HG02884 (cell line): ENCODE data around the gene DBNL.

Experiments
- ATAC-seq: cut with Tn5 transposase; IDR thresholded peaks from one replicate; pipeline ENCODE4 v1.9.1; 2021; ENCODE audit warnings: mild to moderate bottlenecking, moderate library complexity; ENCODE audit not compliant: unreplicated experiment

The DBNL gene

GRCh38 chr7:44097064-44097932 is 52.8 kb downstream of the DBNL start:
- peak; percentile 62 for ATAC-seq

DNA sequence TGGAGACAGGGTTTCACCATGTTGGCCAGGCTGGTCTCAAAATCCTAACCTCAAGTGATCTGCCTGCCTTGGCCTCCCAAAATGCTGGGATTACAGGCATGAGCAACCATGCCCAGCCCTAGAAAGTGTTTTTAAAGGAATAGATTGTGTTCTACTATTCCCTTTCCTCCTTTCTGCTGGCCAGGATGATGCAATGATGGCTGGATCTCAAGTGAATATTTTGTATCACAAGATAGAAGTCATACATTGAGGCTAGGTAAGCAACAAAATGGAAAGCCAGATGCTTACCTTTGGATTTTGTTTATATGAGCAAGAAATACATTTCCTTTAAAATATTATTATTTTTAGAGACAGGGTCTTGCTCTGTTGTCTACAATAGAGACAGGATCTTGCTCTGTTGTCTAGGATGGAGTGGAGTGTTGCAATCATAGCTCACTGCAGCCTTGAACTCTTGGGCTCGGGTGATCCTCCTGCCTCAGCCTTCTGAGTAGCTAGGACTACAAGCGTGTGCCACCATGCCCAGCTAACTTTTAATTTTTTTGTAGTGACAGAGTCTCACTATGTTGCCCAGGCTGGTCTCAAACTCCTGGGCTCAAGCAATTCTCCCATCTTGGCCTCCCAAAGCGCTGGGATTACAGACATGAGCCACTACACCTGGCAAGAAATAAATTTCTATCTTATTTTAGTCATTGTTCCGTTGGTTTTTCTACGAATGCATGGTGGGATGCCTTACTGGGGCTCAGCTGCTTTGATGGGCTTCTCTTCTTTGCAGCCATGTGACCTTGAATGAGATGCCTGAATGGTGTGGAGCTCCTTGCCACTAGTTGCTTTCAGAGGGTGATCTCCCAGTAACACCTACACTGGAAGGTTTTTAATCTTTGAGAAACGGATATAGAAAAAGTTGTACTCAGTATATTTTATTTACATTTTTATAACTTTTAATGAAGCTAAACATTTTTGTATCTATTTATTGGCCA is 53.9 kb downstream of the DBNL start:
- ATAC-seq: no peak

DNA sequence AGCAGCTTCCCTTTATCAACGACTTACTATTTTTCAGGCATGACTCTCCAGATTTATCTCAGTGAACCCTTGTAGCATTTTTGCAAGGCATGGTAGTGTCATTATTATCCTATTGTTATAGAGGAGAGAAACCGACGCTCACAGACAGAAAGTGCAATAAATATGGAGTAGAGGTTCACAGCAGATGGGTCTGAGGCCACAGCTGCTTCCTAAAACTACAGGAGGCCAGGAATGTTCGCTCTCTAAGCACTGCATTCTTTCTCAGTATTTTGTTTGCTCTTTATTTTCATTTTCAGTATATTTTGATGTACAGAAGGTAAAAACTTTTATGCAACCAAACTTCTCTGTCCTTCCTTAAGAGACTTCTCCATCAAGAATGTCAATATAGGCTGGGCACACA is 55.2 kb downstream of the DBNL start:
- no peak for ATAC-seq

DNA sequence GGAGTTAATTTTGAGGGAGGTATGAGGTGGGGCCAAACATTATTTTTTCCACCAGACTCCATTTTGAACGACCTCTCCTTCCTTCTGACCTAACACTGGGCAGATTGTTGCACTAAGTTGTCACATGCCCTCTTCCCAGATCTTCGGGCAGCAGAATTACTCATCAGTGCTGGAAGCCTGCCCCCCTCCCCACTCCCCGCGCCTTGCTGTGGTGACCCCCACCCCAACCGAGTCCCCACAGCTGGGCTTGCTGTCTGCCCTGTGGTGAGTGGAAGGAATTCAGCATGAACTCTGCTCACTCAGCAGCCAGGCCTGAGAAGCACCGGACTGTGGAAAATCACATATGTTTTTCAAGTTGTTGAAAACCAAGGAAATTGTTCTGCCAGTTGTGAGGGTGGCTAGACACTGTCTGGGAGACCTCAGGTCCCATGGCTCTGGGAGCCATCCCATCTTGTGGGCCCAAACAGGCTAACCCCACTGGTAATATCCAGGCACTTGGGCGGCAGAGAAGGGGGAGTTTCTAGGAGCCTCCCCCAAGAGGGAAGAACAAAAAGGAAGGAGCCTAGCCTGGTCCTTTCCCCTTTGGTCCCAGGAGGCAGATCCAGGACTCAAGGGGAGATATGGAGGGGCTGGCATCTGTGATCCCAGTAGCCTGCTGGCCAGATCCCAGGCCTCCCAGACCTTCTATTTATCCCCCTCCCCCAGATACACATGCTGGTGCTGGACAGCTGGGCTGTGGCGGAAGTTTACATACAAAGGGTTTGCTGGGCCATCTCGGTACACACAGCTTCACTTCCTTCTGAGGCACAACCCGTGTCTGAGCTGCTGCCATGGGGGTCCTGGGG is 56.2 kb downstream of the DBNL start:
- ATAC-seq: no peak

GRCh38 chr7:44101303-44101965 is 56.9 kb downstream of the DBNL start:
- no peak for ATAC-seq

GRCh38 chr7:44101966-44102845 is 57.7 kb downstream of the DBNL start:
- ATAC-seq: no peak

- no peak for ATAC-seq
Measured at GRCh38 chr7:44102846-44103565, 58.5 kb downstream of the DBNL start.

- no peak for ATAC-seq
Measured at GRCh38 chr7:44103566-44103922, 59.0 kb downstream of the DBNL start.

DNA sequence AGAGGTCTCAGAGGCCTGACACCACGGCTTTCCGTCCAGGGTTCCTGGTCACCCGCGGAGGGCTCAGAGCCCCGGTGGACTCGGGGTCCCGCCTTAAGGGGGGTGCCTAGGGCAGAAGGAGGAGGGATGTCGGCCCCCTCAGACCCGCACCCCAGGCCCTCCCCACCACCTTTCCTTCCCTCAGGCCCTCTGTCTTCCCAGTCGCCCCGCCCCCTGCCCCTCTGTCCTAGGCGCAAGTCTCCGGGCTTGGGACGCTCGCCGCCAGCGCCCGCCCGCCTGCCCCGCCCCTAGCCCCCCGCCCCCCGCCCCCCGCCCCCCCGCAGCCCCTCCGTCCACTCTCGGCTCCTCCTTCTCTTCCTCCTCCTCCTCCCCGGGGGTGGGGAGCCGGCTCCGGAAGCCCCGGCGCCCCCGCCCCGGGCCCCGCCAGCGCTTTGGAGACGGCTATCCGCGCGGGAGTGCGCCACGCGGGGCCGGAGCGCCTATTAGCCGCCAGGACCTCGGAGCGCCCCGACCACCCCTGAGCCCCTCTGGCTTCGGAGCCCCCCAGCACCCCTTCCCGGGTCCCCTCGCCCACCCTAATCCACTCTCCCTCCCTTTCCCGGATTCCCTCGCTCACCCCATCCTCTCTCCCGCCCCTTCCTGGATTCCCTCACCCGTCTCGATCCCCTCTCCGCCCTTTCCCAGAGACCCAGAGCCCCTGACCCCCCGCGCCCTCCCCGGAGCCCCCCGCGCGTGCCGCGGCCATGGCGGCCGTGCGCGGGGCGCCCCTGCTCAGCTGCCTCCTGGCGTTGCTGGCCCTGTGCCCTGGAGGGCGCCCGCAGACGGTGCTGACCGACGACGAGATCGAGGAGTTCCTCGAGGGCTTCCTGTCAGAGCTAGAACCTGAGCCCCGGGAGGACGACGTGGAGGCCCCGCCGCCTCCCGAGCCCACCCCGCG is 59.7 kb downstream of the DBNL start, which contains the start of gene AEBP1:
TSS of gene AEBP1 (plus strand) at position 423 of the 937 bp plus-strand sequence. CDS start at position 744, 321 bp downstream.
- no peak for ATAC-seq

DNA sequence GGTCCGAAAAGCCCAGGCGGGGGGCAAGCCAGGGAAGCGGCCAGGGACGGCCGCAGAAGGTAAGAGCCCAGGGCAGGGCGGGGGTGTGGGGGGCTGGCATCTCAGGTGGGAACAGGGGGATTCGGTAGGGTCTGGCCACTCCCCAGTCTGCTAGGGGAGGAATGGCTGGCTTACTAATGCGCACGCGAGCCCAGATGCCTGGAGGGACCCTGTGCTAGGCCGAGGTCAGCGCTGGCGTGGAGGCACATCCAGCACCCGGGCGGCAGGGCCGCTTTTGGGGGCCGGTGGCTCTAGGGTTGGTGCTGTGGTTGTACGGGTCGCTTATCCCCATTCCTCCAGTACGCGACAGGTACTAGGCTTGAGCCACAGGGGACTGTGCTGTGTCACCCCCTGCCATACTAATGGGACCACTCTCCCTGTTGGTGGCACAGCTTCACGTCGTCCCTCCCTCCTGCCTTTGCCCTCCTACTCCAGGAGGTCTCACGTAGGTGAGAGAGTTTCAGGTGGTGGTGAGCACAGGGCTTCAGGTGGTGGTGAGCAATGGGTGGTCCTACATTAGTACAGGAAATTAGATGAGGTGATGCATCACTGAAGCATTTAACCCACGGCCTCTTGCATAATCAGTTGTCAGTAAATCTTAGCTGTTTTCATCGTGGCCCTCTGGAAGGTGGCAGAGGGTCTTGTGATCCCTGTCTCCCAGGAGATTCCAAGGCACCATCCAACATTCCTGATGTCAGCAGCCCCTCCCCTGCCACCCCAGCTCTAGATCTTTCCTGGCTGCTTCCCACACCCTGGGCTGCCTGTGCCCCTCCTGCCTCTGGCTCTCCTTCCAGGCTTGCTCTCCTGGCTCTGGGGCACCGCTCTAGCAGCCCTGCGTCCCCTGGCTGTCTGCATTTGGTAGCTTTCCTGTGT is 60.6 kb downstream of the DBNL start:
- no peak for ATAC-seq

- no peak for ATAC-seq
Measured at GRCh38 chr7:44105832-44106231, 61.3 kb downstream of the DBNL start.

- ATAC-seq: no peak
Measured at GRCh38 chr7:44106311-44107065, 62.0 kb downstream of the DBNL start.

DNA sequence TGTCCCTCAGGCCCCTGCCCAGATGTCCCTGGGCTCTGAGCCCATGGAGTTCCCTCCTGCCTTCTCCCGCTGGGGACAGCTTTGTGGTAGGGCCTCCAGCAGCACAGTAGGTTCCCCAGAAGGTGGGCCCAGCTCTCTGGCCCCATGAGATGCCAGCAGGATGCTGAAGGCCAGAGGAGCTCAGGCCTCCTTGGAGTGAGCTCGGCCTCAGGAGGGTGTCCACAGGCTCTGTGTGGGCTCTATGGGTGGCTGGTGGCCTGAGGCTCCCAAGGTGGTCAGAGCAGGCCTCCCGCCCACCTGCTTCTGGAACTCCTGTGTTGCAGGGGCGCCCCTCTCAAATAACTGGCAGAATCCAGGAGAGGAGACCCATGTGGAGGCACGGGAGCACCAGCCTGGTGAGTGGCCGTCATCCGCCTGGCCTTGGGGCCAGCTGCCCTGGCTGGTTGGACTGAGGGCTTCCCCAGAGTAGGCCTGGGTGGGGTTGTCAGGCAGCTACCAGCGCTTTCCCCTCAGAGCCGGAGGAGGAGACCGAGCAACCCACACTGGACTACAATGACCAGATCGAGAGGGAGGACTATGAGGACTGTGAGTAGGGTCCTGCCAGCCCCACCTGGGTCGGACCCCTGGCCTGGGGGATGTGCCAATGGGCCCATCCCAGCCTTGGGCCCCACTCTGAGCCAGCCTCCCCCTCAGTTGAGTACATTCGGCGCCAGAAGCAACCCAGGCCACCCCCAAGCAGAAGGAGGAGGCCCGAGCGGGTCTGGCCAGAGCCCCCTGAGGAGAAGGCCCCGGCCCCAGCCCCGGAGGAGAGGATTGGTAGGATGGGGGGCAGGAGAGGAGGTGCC is 62.8 kb downstream of the DBNL start:
- no peak for ATAC-seq

- no peak for ATAC-seq
Measured at GRCh38 chr7:44107961-44108767, 63.7 kb downstream of the DBNL start.
